Stimulated activated CD4-positive, alpha-beta T cell treated with anti-CD3 and anti-CD28 coated beads, Interleukin-15, amount 100 ng/mL, for 1 hour (primary cell): ENCODE results near the gene HOXB4.

Source experiments
- DNase-seq, 2 donors: peaks; one replicate each; pipeline ENCODE4 v3.0.0-alpha.2; 2020; ENCODE audit warnings: low read depth in 1 of 2, low spot score in 1 of 2

HOXB4 gene

GRCh38 chr17:48561884-48562810 is 16.0 kb downstream of the HOXB4 start:
- no peak for DNase-seq

GRCh38 chr17:48559840-48560817 is 18.0 kb downstream of the HOXB4 start:
- no peak for DNase-seq

GRCh38 chr17:48559122-48559839 is 18.9 kb downstream of the HOXB4 start:
- no peak for DNase-seq

GRCh38 chr17:48558831-48559121 is 19.4 kb downstream of the HOXB4 start:
- DNase-seq = no peak

DNA sequence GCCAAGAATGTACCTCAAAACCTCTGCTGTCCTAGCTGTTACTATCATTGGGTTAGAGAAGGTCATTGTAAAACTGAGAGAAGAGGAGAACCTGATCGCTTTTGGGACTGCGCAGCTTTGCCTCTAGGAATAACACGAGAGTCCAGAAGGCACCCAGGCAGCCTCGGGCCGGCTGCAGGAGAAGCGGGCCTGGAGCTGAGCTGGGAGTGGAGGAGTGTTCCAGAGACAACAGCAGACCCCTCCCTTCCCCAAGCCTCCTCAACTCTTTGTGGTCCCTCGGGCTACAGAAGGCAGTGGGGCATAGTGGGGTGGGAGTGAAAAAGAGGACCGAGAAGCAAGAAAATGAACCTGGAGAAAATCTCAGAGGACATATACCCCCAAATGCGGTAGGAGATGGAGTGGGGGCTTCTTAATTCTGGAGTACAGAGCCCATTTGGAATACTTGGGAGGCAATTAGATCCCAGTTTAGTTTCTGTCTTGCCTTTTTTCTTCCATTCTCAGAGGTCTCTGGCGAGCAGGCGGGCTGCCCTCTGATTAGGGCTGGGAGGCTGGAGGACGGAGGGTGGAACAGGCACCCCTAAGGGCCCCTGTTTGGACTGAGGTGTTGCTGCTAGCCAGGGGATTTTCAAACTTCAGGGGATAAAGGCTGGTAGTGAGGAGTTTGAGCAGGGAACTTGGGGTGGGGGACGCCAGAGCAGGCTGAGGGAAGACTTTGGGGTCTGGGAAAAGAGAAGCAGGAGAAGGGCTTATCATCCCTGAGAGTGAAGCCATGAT is 19.9 kb downstream of the HOXB4 start:
- DNase-seq = no peak

DNA sequence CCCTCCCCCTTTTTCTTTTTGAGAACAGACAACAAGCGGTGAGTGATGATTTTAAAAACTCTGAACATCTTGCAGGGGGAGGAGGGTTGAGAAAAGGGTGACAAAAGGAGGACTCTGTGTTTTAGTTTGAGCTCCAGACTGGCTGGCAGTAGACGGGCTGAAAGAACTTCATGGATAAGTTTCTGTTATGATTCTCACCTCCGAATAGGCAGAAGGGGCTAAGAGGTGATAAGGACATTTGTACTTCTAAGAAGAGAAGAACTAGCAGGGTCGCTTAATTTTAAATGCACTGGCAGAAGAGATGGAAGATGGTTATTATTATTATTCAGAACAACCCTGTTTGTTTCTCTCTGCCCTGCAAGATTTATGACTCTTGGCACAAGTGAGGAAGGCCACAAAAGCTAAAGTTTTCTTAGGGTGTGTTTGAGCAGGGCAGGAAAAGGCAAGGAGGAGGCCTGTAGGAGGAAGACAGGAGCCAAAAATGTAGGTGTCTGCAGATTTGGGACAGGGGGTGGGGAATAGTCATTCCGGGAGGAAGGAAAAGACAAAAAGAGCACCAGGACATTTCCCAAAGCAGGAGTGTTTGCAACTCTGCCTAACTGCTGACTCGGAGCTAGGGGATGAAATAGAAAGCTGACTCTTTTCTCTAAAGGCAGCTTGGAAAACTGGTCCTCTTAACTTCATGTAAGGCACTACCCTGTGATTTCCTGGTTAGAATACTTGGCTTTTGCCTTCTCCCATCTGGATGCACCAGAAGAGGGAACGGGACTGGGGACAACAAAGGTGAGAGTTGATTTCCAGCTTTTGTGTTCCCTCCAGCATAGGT is 21.4 kb downstream of the HOXB4 start:
- DNase-seq = no peak

GRCh38 chr17:48556229-48556575 is 21.9 kb downstream of the HOXB4 start:
- no peak for DNase-seq

DNA sequence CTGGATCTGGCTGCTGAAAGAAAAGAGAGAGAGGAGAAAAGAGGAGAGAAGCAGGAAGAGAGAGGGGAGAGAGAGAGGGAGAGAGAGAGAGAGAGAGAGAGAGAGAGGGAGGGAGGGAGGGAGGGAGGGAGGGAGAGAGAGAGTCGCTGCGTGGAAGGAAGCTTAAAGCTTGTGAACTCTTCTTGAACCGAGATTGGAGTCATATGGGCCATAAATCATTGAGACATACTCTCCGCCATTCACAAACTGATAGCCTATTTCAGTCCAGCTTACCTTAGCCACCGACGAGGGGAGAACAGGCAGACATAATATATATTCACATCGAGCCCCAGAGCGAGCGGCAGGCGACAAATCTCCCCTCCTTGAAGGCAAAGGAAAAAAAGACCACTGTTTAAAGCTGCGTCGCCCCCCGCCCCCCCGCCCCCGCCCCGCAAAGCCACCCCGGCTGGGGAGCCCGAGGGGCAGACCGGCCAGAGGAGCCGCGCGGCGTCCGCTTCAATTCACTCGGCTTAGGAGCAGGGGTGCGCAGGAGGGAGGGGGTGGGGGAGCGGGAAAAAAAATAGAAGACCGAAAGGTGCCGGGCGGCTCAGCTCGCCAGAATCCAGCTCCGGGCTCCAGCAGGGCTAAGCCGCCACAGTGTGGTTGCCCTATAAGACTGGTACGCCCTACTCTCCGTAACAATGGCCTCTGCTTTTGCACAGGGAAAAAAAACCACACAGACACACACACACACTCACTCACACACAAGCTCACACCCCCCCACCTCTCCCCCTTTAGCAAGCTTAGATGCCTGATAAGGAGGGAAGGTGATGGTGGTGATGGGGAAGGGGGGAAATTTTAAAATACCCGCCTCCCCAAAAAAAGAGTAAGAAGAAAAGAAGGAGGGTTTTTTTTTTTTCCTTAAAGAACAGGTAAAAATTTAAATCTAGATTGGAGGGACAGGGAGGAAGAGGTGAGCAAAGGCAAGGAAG is 22.6 kb downstream of the HOXB4 start:
- DNase-seq = no peak

- DNase-seq = no peak
Observed at GRCh38 chr17:48554412-48555257, 23.5 kb downstream of the HOXB4 start.

DNA sequence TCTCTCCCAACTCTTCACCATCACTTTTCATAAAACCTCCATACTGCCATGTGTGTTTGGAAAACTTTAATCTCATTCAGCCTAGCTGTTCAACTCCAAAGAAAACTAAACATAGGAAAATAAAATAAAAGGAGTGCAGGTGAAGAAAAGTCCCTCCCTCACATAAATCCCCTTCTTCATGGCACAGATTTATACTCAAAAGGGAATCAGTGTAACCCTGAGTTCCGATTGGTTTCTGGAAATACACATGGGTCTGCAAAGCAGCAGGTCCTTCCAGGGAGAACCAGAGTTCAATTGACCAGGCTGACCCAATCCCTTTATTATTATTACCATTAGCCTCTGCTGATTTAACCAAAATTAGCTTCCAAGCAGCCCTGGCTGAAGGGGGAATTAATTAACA is 24.3 kb downstream of the HOXB4 start:
- DNase-seq = no peak

DNA sequence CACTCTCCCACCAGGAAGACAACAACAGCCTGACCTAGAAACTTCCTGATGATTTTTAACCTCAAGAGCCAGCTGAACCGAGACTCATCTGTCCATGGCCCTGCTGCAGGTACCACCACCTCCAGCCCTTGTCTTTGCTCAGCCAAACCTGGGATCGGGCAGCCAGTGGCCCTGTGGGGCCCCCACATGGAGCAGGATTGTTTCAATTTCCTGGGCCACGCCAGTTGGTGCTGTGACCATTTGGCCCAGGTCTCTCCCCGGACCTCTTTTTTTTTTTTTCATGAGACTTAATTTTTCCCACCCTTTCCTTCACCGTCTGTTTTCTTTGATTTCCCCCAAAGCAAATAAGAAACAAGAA is 25.0 kb downstream of the HOXB4 start:
- DNase-seq = no peak

- no peak for DNase-seq
Observed at GRCh38 chr17:48552466-48553189, 25.5 kb downstream of the HOXB4 start.

GRCh38 chr17:48551596-48552465 is 26.3 kb downstream of the HOXB4 start:
- no peak for DNase-seq

GRCh38 chr17:48551214-48551555 is 27.0 kb downstream of the HOXB4 start:
- no peak for DNase-seq

GRCh38 chr17:48550502-48551213 is 27.5 kb downstream of the HOXB4 start:
- DNase-seq = no peak
